CD4-positive, alpha-beta memory T cell (primary cell): ENCODE data around the gene ABCB10. TPM values are rescaled to one million over a fixed set of nuclear protein-coding genes. Genes with fewer than 3 reads are reported as not detected.
A peak's percentile ranks its signal among the peaks of the same experiment; 100 is the strongest.
"Not testable (repeated sequence)": the region's sequence is repeated elsewhere in the genome, so short reads cannot be mapped to it uniquely, and the experiment has no call there.

Experiments used
- CTCF ChIA-PET: fragments of 350-600 bp; sonication (Branson Sonifier 250); formaldehyde crosslinking; loops from one replicate; lab custom pipeline; 2021; ENCODE audit warnings: inconsistent platforms; ENCODE audit not compliant: partially characterized antibody; lab: Charles Lee
- POLR2A ChIA-PET: fragments of 350-600 bp; sonication (Branson Sonifier 250); formaldehyde crosslinking; loops from one replicate; lab custom pipeline; 2021; ENCODE audit not compliant: partially characterized antibody; lab: Charles Lee
- DNase-seq, 5 donors: peaks; one replicate each; pipeline versions ENCODE4 v3.0.0 to v3.0.0-alpha.2; 2020 to 2022; ENCODE audit warnings: mixed read lengths in 1 of 5
- H3K27ac ChIP-seq: one replicate; pipeline ENCODE4 v1.7.0; 2013; ENCODE audit warnings: low read depth, low read length
- H3K27me3 ChIP-seq: 2 replicates; pipeline ENCODE4 v1.7.0; 2013; ENCODE audit warnings: mild to moderate bottlenecking, low read length, moderate library complexity; ENCODE audit not compliant: insufficient read depth
- H3K36me3 ChIP-seq: 2 replicates; pipeline ENCODE4 v1.7.0; 2013; ENCODE audit warnings: mild to moderate bottlenecking, low read length, moderate library complexity; ENCODE audit not compliant: insufficient read depth
- H3K4me1 ChIP-seq: 2 replicates; pipeline ENCODE4 v1.7.0; 2013; ENCODE audit warnings: mild to moderate bottlenecking, low read length, moderate library complexity; ENCODE audit not compliant: insufficient read depth
- H3K4me3 ChIP-seq, 2 donors: one replicate each; pipeline ENCODE4 v1.7.0; 2013; ENCODE audit warnings: low read length in 2 of 2, mild to moderate bottlenecking in 1 of 2
- H3K9me3 ChIP-seq, 2 donors: one replicate each; pipeline ENCODE4 v1.7.0; 2013; ENCODE audit warnings: low read length in 2 of 2, control low read depth in 1 of 2; ENCODE audit not compliant: control insufficient read depth in 1 of 2
- H3K27ac Mint-ChIP-seq, 7 donors: one replicate each; pipeline ENCODE4 v1.8.0; 2020 to 2021; ENCODE audit warnings: mixed read lengths in 7 of 7, mild to moderate bottlenecking in 6 of 7, inconsistent platforms in 3 of 7, moderate library complexity in 3 of 7
- H3K27me3 Mint-ChIP-seq, 2 donors: one replicate each; pipeline ENCODE4 v1.8.0; 2020 to 2021; ENCODE audit warnings: mixed read lengths in 2 of 2
- H3K36me3 Mint-ChIP-seq, 2 donors: one replicate each; pipeline ENCODE4 v1.8.0; 2020 to 2021; ENCODE audit warnings: mixed read lengths in 2 of 2, inconsistent platforms in 1 of 2, mild to moderate bottlenecking in 1 of 2
- H3K4me1 Mint-ChIP-seq, 4 donors: one replicate each; pipeline ENCODE4 v1.8.0; 2020 to 2021; ENCODE audit warnings: mixed read lengths in 4 of 4, mild to moderate bottlenecking in 1 of 4
- H3K4me3 Mint-ChIP-seq, 8 donors: one replicate each; pipeline ENCODE4 v1.8.0; 2020 to 2021; ENCODE audit warnings: mixed read lengths in 8 of 8, mild to moderate bottlenecking in 7 of 8, moderate library complexity in 6 of 8, inconsistent platforms in 3 of 8
- H3K9me3 Mint-ChIP-seq, 8 donors: one replicate each; pipeline ENCODE4 v1.8.0; 2020 to 2021; ENCODE audit warnings: mixed read lengths in 8 of 8, mild to moderate bottlenecking in 5 of 8, inconsistent platforms in 3 of 8, moderate library complexity in 1 of 8
- intact Hi-C: fragments of 100-400 bp; cut with micrococcal nuclease; formaldehyde crosslinking; loops from one replicate; pipeline ENCODE4 v1.15.1; 2023
- polyA plus RNA-seq, 2 donors: library from polyadenylated mRNA; unstranded; fragments of 300-500 nt; fragmentation: Illumina TruSeq; gene quantifications; one replicate each; pipeline ENCODE4 v1.2.3, GENCODE V29; 2021
- total RNA-seq, 2 experiments: library from RNA; stranded (reverse); gene quantifications; one replicate each; pipeline ENCODE4 v1.2.3, GENCODE V29; 2021

Gene ABCB10
- total and polyA plus RNA-seq, 4 experiments from 2014 or later = 10.0 to 20.2 (median 15.7) TPM

DNA sequence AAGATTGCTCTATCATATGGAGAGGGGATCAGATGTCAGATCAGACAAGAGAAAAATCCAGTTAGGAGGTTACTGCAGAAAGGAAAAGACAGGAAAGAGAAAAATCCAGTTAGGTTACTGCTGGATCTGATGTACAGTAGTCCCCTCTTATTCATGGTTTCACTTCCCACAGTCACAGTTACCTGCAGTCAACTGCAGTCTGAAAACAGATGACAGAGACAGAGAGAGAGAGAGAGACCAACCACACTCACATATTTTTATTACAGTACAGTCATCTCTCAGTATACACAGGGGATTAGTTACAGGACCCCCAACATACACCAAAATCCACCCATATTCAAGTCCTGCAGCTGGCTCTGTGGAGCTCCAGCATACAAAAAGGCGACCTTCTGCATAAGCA lies 79.7 kb downstream of the ABCB10 start:
- CTCF ChIA-PET = interaction anchor here (0.8 to 6.5 kb wide), 3 partner anchors 11 to 811 kb away, joined by 3 to 216 read pairs (median 3); no protein-coding TSS in a partner anchor
- no peaks in the 10 kb centered on the region for H3K27me3 Mint-ChIP-seq
- peaks cover 5 to 13% (median 8%) of the 10 kb centered on the region in 4 donors for H3K4me1 Mint-ChIP-seq
- DNase-seq = no peak
- peak overlapping the region in 1 of 7 donors; percentile 59 for H3K27ac Mint-ChIP-seq
- no peaks in the 10 kb centered on the region for H3K9me3 ChIP-seq
- no peaks in the 10 kb centered on the region for H3K4me1 ChIP-seq
- intact Hi-C loops = no loop called here
- POLR2A ChIA-PET = interaction anchor here (0.6 kb wide), 1 partner anchor 23 kb away, joined by 3 read pairs; no protein-coding TSS in a partner anchor
- no peak overlapping the region for H3K4me3 ChIP-seq
- no peak overlapping the region for H3K27ac ChIP-seq
- H3K36me3 Mint-ChIP-seq = peaks cover 54 to 75% of the 10 kb centered on the region in 2 donors
- H3K36me3 ChIP-seq = peaks cover 44% of the 10 kb centered on the region
- no peak overlapping the region for H3K4me3 Mint-ChIP-seq
- H3K9me3 Mint-ChIP-seq = no peaks in the 10 kb centered on the region
- H3K27me3 ChIP-seq = no peaks in the 10 kb centered on the region

GRCh38 chr1:229475859-229476258 lies 82.6 kb downstream of the ABCB10 start:
- H3K4me1 ChIP-seq, DNase-seq, intact Hi-C loops, H3K4me3 ChIP-seq, H3K4me3 Mint-ChIP-seq, POLR2A ChIA-PET, H3K9me3 ChIP-seq, H3K9me3 Mint-ChIP-seq, H3K27me3 ChIP-seq, H3K27me3 Mint-ChIP-seq, H3K4me1 Mint-ChIP-seq, H3K27ac Mint-ChIP-seq, H3K27ac ChIP-seq: not testable (repeated sequence)
- CTCF ChIA-PET = interaction anchor here (1.3 kb wide), 1 partner anchor 217 kb away, joined by 8 read pairs; no protein-coding TSS in a partner anchor
- peaks cover 48 to 74% of the 10 kb centered on the region in 2 donors for H3K36me3 Mint-ChIP-seq
- peaks cover 42% of the 10 kb centered on the region for H3K36me3 ChIP-seq

DNA sequence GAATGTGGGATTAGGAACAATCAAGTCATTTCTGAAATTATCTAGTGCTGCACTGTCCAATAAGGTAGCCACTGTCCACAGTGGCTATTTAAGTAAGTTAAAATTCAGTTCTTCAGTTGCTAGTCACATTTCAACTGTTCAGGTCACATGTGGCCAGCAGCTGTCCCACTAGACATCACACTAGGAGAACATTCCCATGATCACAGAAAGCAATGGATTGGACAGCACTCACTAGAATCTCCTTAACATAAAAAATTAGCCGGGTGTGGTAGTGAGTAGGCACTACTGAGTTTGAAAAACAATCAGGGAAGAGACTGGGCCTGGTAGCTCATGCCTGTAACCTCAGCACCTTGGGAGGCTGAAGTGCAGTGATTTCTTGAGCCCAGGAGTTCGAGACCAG lies 84.0 kb downstream of the ABCB10 start:
- peaks cover 48% of the 10 kb centered on the region for H3K36me3 ChIP-seq
- intact Hi-C loops = no loop called here

GRCh38 chr1:229471175-229471574 lies 87.3 kb downstream of the ABCB10 start:
- DNase-seq = no peak
- H3K9me3 ChIP-seq = no peaks in the 10 kb centered on the region
- intact Hi-C loops = no loop called here
- no peak overlapping the region for H3K27ac ChIP-seq
- ChIA-PET POLR2A (no interaction called here), CTCF (no interaction called here)
- H3K36me3 Mint-ChIP-seq = peaks cover 57 to 78% of the 10 kb centered on the region in 2 donors
- H3K4me1 Mint-ChIP-seq = no peaks in the 10 kb centered on the region
- no peaks in the 10 kb centered on the region for H3K4me1 ChIP-seq
- no peak overlapping the region for H3K4me3 ChIP-seq
- H3K4me3 Mint-ChIP-seq = no peak overlapping the region
- H3K36me3 ChIP-seq = peaks cover 60% of the 10 kb centered on the region
- peak overlapping the region in 1 of 7 donors; percentile 20 for H3K27ac Mint-ChIP-seq
- no peaks in the 10 kb centered on the region for H3K27me3 Mint-ChIP-seq
- H3K9me3 Mint-ChIP-seq = no peaks in the 10 kb centered on the region
- H3K27me3 ChIP-seq = no peaks in the 10 kb centered on the region

More for the DNA sequence above, 84.0 kb downstream of the ABCB10 start:
- no peaks in the 10 kb centered on the region for H3K27me3 ChIP-seq
- no peak overlapping the region for H3K27ac ChIP-seq
- Mint-ChIP-seq H3K36me3 (peaks cover 54 to 76% of the 10 kb centered on the region in 2 donors), H3K27ac (no peak overlapping the region), H3K4me3 (no peak overlapping the region), H3K9me3 (no peaks in the 10 kb centered on the region), H3K4me1 (peaks cover 0 to 4% (median 2%) of the 10 kb centered on the region in 4 donors), H3K27me3 (no peaks in the 10 kb centered on the region)
- H3K4me3 ChIP-seq = no peak overlapping the region
- H3K9me3 ChIP-seq = no peaks in the 10 kb centered on the region
- ChIA-PET POLR2A (no interaction called here), CTCF (interaction anchor here (1.4 kb wide), 1 partner anchor 220 kb away, joined by 3 read pairs; no protein-coding TSS in a partner anchor)
- DNase-seq = no peak
- H3K4me1 ChIP-seq = no peaks in the 10 kb centered on the region

DNA sequence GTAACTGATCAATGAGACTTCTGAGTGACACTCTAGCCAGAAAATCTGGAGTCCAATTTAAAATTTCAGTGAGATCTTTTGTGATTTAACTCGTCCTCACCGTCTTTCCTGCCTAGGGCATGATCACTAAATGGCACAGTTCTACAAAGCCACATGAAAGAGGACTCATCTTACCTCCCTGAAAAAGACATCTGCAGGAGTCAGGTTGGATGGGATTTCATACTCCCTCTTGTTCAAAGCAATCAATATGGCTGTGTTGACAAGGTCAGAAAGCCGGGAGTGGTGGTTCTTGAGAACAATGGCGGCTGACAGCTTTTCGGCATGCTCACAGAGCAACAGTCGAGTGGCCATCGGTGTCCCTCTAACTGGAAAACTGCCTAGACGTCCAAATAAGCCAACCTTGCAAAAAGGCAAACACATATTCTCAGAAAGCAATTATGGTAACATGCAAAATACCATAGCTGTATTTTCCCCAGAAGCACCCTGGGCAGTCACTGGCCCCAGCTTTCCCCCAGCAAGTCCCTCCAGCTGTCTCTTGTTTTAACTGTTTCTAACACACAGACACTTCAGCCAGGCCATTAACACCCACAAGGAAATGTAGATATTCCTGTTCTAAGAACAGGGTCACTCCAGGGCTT lies 88.0 kb downstream of the ABCB10 start:
- Mint-ChIP-seq H3K4me3 (no peak overlapping the region), H3K4me1 (no peaks in the 10 kb centered on the region), H3K27me3 (no peaks in the 10 kb centered on the region), H3K36me3 (peaks cover 61 to 79% of the 10 kb centered on the region in 2 donors), H3K27ac (peak overlapping the region in 1 of 7 donors; percentile 20), H3K9me3 (no peaks in the 10 kb centered on the region)
- peaks cover 64% of the 10 kb centered on the region for H3K36me3 ChIP-seq
- no peaks in the 10 kb centered on the region for H3K9me3 ChIP-seq
- H3K4me3 ChIP-seq = no peak overlapping the region
- ChIA-PET POLR2A (no interaction called here), CTCF (interaction anchor here (0.6 kb wide), 1 partner anchor 13 kb away, joined by 3 read pairs; no protein-coding TSS in a partner anchor)
- no peaks in the 10 kb centered on the region for H3K27me3 ChIP-seq
- H3K4me1 ChIP-seq = no peaks in the 10 kb centered on the region
- intact Hi-C loops = no loop called here
- no peak for DNase-seq
- no peak overlapping the region for H3K27ac ChIP-seq

- Mint-ChIP-seq H3K4me3 (no peak overlapping the region), H3K4me1 (no peaks in the 10 kb centered on the region), H3K27ac (no peak overlapping the region), H3K9me3 (no peaks in the 10 kb centered on the region), H3K27me3 (no peaks in the 10 kb centered on the region), H3K36me3 (peaks cover 75 to 84% of the 10 kb centered on the region in 2 donors)
- H3K4me1 ChIP-seq = no peaks in the 10 kb centered on the region
- H3K27me3 ChIP-seq = no peaks in the 10 kb centered on the region
- no peak overlapping the region for H3K27ac ChIP-seq
- CTCF ChIA-PET = no interaction called here
- POLR2A ChIA-PET = no interaction called here
- DNase-seq = no peak
- no peaks in the 10 kb centered on the region for H3K9me3 ChIP-seq
- H3K36me3 ChIP-seq = peaks cover 65% of the 10 kb centered on the region
- intact Hi-C loops = no loop called here
- H3K4me3 ChIP-seq = no peak overlapping the region
Measured at GRCh38 chr1:229466887-229467286, 91.6 kb downstream of the ABCB10 start.
